IMR-90 (cell line): ENCODE results near the gene TRIM62. TPM values are rescaled to one million over a fixed set of nuclear protein-coding genes. Genes with fewer than 3 reads are reported as not detected.

Experiments
- ATAC-seq: fragments of 200-7000 bp; cut with Tn5 transposase; 2 replicates; pipeline ENCODE4 v1.9.1; 2020; ENCODE audit warnings: low read depth, mild to moderate bottlenecking, moderate library complexity
- BruUV-seq: library from RNA; stranded (reverse); fragments of 400-500 nt; replicated peaks from 2 replicates; lab custom pipeline; 2021; lab: Mats Ljungman, UMichigan
- CTCF ChIA-PET: fragments of 300-600 bp; formaldehyde crosslinking; extraction: SDS; loops from one replicate; lab custom pipeline; 2021; ENCODE audit warnings: antibody characterized with exemption; lab: Yijun Ruan, JAX
- POLR2A ChIA-PET: fragments of 300-600 bp; sonication (Branson Sonifier 250); formaldehyde crosslinking; loops from one replicate; lab custom pipeline; 2022; ENCODE audit warnings: antibody characterized with exemption; ENCODE audit not compliant: unreplicated experiment; lab: Charles Lee
- DNase-seq: peaks from one replicate; pipeline ENCODE4 v3.0.0; 2013
- H2AFZ ChIP-seq: replicated peaks from 2 replicates; pipeline ENCODE3; 2013; ENCODE audit warnings: low read length, mild to moderate bottlenecking; ENCODE audit not compliant: poor library complexity
- H2AK5ac ChIP-seq: 2 replicates; pipeline ENCODE4 v1.6.1; 2013; ENCODE audit warnings: low read depth, low read length, inconsistent platforms
- H2AK9ac ChIP-seq: replicated peaks from 2 replicates; pipeline ENCODE3; 2013; ENCODE audit warnings: mild to moderate bottlenecking, low read depth, low read length, moderate library complexity; ENCODE audit not compliant: poor library complexity
- H2BK120ac ChIP-seq: 2 replicates; pipeline ENCODE4 v1.6.1; 2013; ENCODE audit warnings: low read depth, low read length, inconsistent platforms
- H2BK15ac ChIP-seq: 3 replicates; pipeline ENCODE4 v1.6.1; 2013; ENCODE audit warnings: low read depth, low read length, inconsistent platforms
- H2BK20ac ChIP-seq: 2 replicates; pipeline ENCODE4 v1.6.1; 2013; ENCODE audit warnings: low read depth, mild to moderate bottlenecking, inconsistent platforms, low read length, moderate library complexity
- H2BK5ac ChIP-seq: 2 replicates; pipeline ENCODE4 v1.6.1; 2013; ENCODE audit warnings: mild to moderate bottlenecking, low read depth, low read length, inconsistent platforms; ENCODE audit not compliant: poor library complexity, severe bottlenecking
- H3K14ac ChIP-seq: replicated peaks from 2 replicates; pipeline ENCODE4 v1.6.1; 2013; ENCODE audit warnings: low read depth, low read length, inconsistent platforms
- H3K18ac ChIP-seq: 2 replicates; pipeline ENCODE4 v1.6.1; 2013; ENCODE audit warnings: low read depth, low read length, control low read depth
- H3K23ac ChIP-seq: 2 replicates; pipeline ENCODE4 v1.6.1; 2013; ENCODE audit warnings: low read depth, low read length, inconsistent platforms
- H3K27ac ChIP-seq: 2 replicates; pipeline ENCODE4 v1.5.1; 2013; ENCODE audit warnings: mild to moderate bottlenecking, control low read depth, low read length; ENCODE audit not compliant: insufficient read depth
- H3K27me3 ChIP-seq: 2 replicates; pipeline ENCODE4 v1.6.1; 2013; ENCODE audit warnings: low read length; ENCODE audit not compliant: control insufficient read depth, insufficient read depth
- H3K36me3 ChIP-seq: 2 replicates; pipeline ENCODE4 v1.6.1; 2013; ENCODE audit warnings: low read length, mixed read lengths; ENCODE audit not compliant: control insufficient read depth, insufficient read depth
- H3K4ac ChIP-seq: 2 replicates; pipeline ENCODE4 v1.6.1; 2013; ENCODE audit warnings: low read depth, low read length, inconsistent platforms
- H3K4me1 ChIP-seq: 2 replicates; pipeline ENCODE4 v1.6.1; 2013; ENCODE audit warnings: low read length, mixed read lengths; ENCODE audit not compliant: control insufficient read depth, insufficient read depth
- H3K4me2 ChIP-seq: 2 replicates; pipeline ENCODE4 v1.6.1; 2013; ENCODE audit warnings: low read depth, mild to moderate bottlenecking, control low read depth, low read length, moderate library complexity
- H3K4me3 ChIP-seq: 2 replicates; pipeline ENCODE4 v1.5.1; 2013; ENCODE audit warnings: low read depth, mild to moderate bottlenecking, control low read depth, low read length, moderate library complexity; ENCODE audit not compliant: insufficient read depth
- H3K56ac ChIP-seq: 2 replicates; pipeline ENCODE4 v1.6.1; 2013; ENCODE audit warnings: low read length, inconsistent platforms; ENCODE audit not compliant: insufficient read depth; ENCODE audit errors: extremely low read depth
- H3K79me1 ChIP-seq, 2 experiments: 2 replicates each; pipeline ENCODE4 v1.6.1; 2013; ENCODE audit warnings: low read length in 2 of 2, inconsistent platforms in 1 of 2, low read depth in 1 of 2
- H3K9ac ChIP-seq: 2 replicates; pipeline ENCODE4 v1.6.1; 2013; ENCODE audit warnings: low read depth, low read length, control low read depth
- H3K9me1 ChIP-seq: 2 replicates; pipeline ENCODE4 v1.6.1; 2013; ENCODE audit warnings: low read length, inconsistent platforms; ENCODE audit not compliant: insufficient read depth
- H3K9me3 ChIP-seq: 2 replicates; pipeline ENCODE4 v1.6.1; 2013; ENCODE audit warnings: low read length; ENCODE audit not compliant: control insufficient read depth, insufficient read depth
- H4K20me1 ChIP-seq: 2 replicates; pipeline ENCODE4 v1.6.1; 2013; ENCODE audit warnings: low read length, inconsistent platforms; ENCODE audit not compliant: insufficient read depth
- H4K5ac ChIP-seq: 2 replicates; pipeline ENCODE4 v1.6.1; 2013; ENCODE audit warnings: mild to moderate bottlenecking, low read depth, low read length, control low read depth
- H4K8ac ChIP-seq, 2 experiments: 2 replicates each; pipeline ENCODE4 v1.6.1; 2013; ENCODE audit warnings: low read depth in 2 of 2, low read length in 2 of 2, control low read depth in 1 of 2, inconsistent platforms in 1 of 2
- H4K91ac ChIP-seq: 2 replicates; pipeline ENCODE4 v1.6.1; 2013; ENCODE audit warnings: low read depth, low read length, inconsistent platforms; ENCODE audit not compliant: insufficient read depth
- BHLHE40 ChIP-seq: fragments of 150-350 bp; IDR thresholded peaks from 2 replicates; pipeline ENCODE4 v1.6.1; 2016; ENCODE audit warnings: mild to moderate bottlenecking, low read depth, low read length
- CEBPB ChIP-seq: IDR thresholded peaks from 2 replicates; pipeline ENCODE4 v1.6.1; 2012; ENCODE audit warnings: low read depth, low read length, improper control_type of control experiment
- CHD1 ChIP-seq: IDR thresholded peaks from 2 replicates; pipeline ENCODE4 v1.6.1; 2012; ENCODE audit warnings: low read depth, low read length, improper control_type of control experiment
- FOS ChIP-seq: fragments of 150-350 bp; IDR thresholded peaks from 2 replicates; pipeline ENCODE4 v1.6.1; 2016; ENCODE audit warnings: low read depth, low read length
- MAFK ChIP-seq: IDR thresholded peaks from 2 replicates; pipeline ENCODE4 v1.6.1; 2012; ENCODE audit warnings: low read depth, low read length, improper control_type of control experiment
- MAZ ChIP-seq: IDR thresholded peaks from 2 replicates; pipeline ENCODE4 v1.6.1; 2012; ENCODE audit warnings: low read depth, mild to moderate bottlenecking, low read length, improper control_type of control experiment, moderate library complexity, borderline replicate concordance
- MXI1 ChIP-seq: IDR thresholded peaks from 2 replicates; pipeline ENCODE4 v1.6.1; 2012; ENCODE audit warnings: low read depth, mild to moderate bottlenecking, low read length, moderate library complexity, borderline replicate concordance
- NFE2L2 ChIP-seq: fragments of 150-350 bp; IDR thresholded peaks from 2 replicates; pipeline ENCODE4 v1.6.1; 2016; ENCODE audit warnings: low read depth, mild to moderate bottlenecking, low read length
- POLR2A ChIP-seq: IDR thresholded peaks from 2 replicates; pipeline ENCODE4 v1.6.1; 2012; ENCODE audit warnings: mild to moderate bottlenecking, low read depth, low read length
- RAD21 ChIP-seq: IDR thresholded peaks from 2 replicates; pipeline ENCODE4 v1.6.1; 2012; ENCODE audit warnings: low read length, improper control_type of control experiment
- RCOR1 ChIP-seq: IDR thresholded peaks from 2 replicates; pipeline ENCODE4 v1.6.1; 2012; ENCODE audit warnings: mild to moderate bottlenecking, low read length, improper control_type of control experiment; ENCODE audit not compliant: insufficient replicate concordance
- RFX5 ChIP-seq: IDR thresholded peaks from 2 replicates; pipeline ENCODE4 v1.8.0; 2012; ENCODE audit warnings: low read depth, mild to moderate bottlenecking, low read length, moderate library complexity
- SMC3 ChIP-seq: fragments of 150-350 bp; IDR thresholded peaks from 2 replicates; pipeline ENCODE4 v1.6.1; 2016; ENCODE audit warnings: low read depth, mild to moderate bottlenecking, antibody characterized with exemption, low read length, moderate library complexity
- WGBS, 2 experiments: methylation state at CpG; one replicate each; pipeline versions ENCODE4 v1.1.5 to v1.1.7; 2013; ENCODE audit warnings: missing lambda C conversion rate in 2 of 2; ENCODE audit not compliant: insufficient read length in 1 of 2; ENCODE audit errors: extremely low coverage in 2 of 2; 5-methylcytosine and 5-hydroxymethylcytosine counted together
- dilution Hi-C: fragments of 300-500 bp; cut with HindIII; formaldehyde crosslinking; loops from one replicate; pipeline ENCODE4 v1.14.3; 2018; ENCODE audit warnings: low sequenced_read_pairs; ENCODE audit not compliant: unreplicated experiment
- in situ Hi-C: fragments of 300-500 bp; cut with MboI; formaldehyde crosslinking; loops from 3 replicates; pipeline ENCODE4 v1.14.3; 2019; ENCODE audit warnings: low sequenced_read_pairs, inconsistent platforms, mixed read lengths
- intact Hi-C: fragments of 100-400 bp; cut with micrococcal nuclease; formaldehyde crosslinking; loops from 2 replicates; pipeline ENCODE4 v1.10.0; 2022
- polyA plus RNA-seq, 3 experiments: library from polyadenylated mRNA; depleted of rRNA; stranded (reverse); fragments of >200 nt; gene quantifications; 2 replicates each; pipeline ENCODE4 v1.2.3, GENCODE V29; 2012; ENCODE audit warnings: low replicate concordance in 1 of 3
- total RNA-seq: library from RNA; depleted of rRNA; stranded (reverse); fragments of >200 nt; gene quantifications from 2 replicates; pipeline ENCODE4 v1.2.3, GENCODE V29; 2012
- TF ChIP-seq, protein P1 (sequence below): fragments of 150-350 bp; IDR thresholded peaks from 2 replicates; pipeline ENCODE4 v1.6.1; 2016; ENCODE audit warnings: low read depth, mild to moderate bottlenecking, low read length, moderate library complexity, borderline replicate concordance
- TF ChIP-seq, protein P2 (sequence below): conservative IDR thresholded peaks from 2 replicates; pipeline ENCODE4 v1.5.1; 2012; ENCODE audit warnings: mild to moderate bottlenecking, low read depth, low read length, improper control_type of control experiment
- TF ChIP-seq, protein P3 (sequence below): fragments of 150-350 bp; IDR thresholded peaks from 2 replicates; pipeline ENCODE4 v1.6.1; 2017; ENCODE audit warnings: mild to moderate bottlenecking, antibody characterized with exemption, low read length, low read depth

TRIM62 gene
- total and polyA plus RNA-seq, 2 of the 4 experiments (the other 2 are of a cell fraction): 3.0 to 11.1 TPM

DNA sequence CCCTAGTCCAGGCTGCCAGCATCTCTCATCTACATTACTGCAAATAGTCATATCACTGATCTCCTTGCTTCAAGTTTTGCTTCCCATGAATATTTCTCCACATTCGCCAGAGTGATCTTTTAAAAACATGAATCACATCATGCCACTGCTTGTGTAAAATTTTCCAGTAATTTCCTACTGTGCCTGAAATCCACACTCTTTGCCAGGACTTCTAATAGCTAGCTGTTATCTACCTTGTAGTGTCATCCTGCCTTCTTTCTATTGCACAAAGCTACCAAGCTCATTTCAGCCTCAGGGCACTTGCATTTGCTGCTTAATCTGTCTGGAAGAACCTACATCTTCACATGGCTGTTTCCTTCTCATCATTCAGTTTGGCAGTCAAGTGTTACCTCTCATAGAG, 40.5 kb upstream of the TRIM62 start:
- Histone ChIP-seq H2BK15ac (no peak overlapping the region), H4K8ac (no peak overlapping the region), H3K4me1 (peaks cover 10% of the 10 kb centered on the region), H3K27me3 (peaks cover under 1% of the 10 kb centered on the region), H3K4ac (no peak overlapping the region), H3K56ac (no peak overlapping the region), H2AK5ac (no peak overlapping the region), H3K4me3 (no peak overlapping the region), H3K23ac (no peak overlapping the region), H3K18ac (no peak overlapping the region), H3K27ac (no peak overlapping the region), H4K91ac (no peak overlapping the region), H2AK9ac (no peak overlapping the region), H4K20me1 (no peaks in the 10 kb centered on the region), H2BK120ac (no peak overlapping the region), H3K36me3 (no peaks in the 10 kb centered on the region), H2AFZ (no peak overlapping the region), H2BK20ac (no peak overlapping the region), H3K14ac (no peak overlapping the region), H3K4me2 (no peak overlapping the region), H3K9me1 (0 out of 2 replicates have a peak, but pooled peaks cover 7% of the 10 kb centered on the region), H2BK5ac (no peak overlapping the region), H3K79me1 (no peaks in the 10 kb centered on the region), H4K5ac (no peak overlapping the region), H3K9me3 (no peaks in the 10 kb centered on the region), H3K9ac (no peak overlapping the region)
- ChIA-PET CTCF (no interaction called here), POLR2A (interaction anchor here (0.5 kb wide), 1 partner anchor 68 kb away, joined by 3 read pairs; no protein-coding TSS in a partner anchor)
- in situ Hi-C loops: loop anchor here (25.0 kb wide), 1 partner anchor 390 kb away; no protein-coding TSS in a partner anchor
- 80% methylated on average over 1 of the region's 1 CpG; no CpG with 5 or more reads in 1 of the 2 experiments for WGBS, 2 experiments
- intact Hi-C loops: no loop called here
- TF ChIP-seq RAD21 (no peak), FOS (no peak), SMC3 (no peak), MAFK (no peak), MAZ (no peak), RCOR1 (no peak), NFE2L2 (no peak), CEBPB (no peak), RFX5 (no peak), POLR2A (no peak), MXI1 (no peak), CHD1 (no peak), BHLHE40 (no peak)
- TF ChIP-seq, protein P1, sequence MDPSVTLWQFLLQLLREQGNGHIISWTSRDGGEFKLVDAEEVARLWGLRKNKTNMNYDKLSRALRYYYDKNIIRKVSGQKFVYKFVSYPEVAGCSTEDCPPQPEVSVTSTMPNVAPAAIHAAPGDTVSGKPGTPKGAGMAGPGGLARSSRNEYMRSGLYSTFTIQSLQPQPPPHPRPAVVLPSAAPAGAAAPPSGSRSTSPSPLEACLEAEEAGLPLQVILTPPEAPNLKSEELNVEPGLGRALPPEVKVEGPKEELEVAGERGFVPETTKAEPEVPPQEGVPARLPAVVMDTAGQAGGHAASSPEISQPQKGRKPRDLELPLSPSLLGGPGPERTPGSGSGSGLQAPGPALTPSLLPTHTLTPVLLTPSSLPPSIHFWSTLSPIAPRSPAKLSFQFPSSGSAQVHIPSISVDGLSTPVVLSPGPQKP: no peak
- TF ChIP-seq, protein P2, sequence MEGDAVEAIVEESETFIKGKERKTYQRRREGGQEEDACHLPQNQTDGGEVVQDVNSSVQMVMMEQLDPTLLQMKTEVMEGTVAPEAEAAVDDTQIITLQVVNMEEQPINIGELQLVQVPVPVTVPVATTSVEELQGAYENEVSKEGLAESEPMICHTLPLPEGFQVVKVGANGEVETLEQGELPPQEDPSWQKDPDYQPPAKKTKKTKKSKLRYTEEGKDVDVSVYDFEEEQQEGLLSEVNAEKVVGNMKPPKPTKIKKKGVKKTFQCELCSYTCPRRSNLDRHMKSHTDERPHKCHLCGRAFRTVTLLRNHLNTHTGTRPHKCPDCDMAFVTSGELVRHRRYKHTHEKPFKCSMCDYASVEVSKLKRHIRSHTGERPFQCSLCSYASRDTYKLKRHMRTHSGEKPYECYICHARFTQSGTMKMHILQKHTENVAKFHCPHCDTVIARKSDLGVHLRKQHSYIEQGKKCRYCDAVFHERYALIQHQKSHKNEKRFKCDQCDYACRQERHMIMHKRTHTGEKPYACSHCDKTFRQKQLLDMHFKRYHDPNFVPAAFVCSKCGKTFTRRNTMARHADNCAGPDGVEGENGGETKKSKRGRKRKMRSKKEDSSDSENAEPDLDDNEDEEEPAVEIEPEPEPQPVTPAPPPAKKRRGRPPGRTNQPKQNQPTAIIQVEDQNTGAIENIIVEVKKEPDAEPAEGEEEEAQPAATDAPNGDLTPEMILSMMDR: no peak
- TF ChIP-seq, protein P3, sequence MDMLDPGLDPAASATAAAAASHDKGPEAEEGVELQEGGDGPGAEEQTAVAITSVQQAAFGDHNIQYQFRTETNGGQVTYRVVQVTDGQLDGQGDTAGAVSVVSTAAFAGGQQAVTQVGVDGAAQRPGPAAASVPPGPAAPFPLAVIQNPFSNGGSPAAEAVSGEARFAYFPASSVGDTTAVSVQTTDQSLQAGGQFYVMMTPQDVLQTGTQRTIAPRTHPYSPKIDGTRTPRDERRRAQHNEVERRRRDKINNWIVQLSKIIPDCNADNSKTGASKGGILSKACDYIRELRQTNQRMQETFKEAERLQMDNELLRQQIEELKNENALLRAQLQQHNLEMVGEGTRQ: no peak
- ATAC-seq (no peak), DNase-seq (no peak)
- no TSS peak for BruUV-seq
- dilution Hi-C loops: no loop called here
